Smooth muscle cell (in vitro differentiated cells): Measurements from ENCODE around the gene ZPLD1. TPM values are rescaled to one million over a fixed set of nuclear protein-coding genes. Genes with fewer than 3 reads are reported as not detected.

Experiments
- DNase-seq: peaks from one replicate; lab custom pipeline; 2025; ENCODE audit not compliant: unreplicated experiment; lab: John Stamatoyannopoulos, UW
- H2AFZ ChIP-seq: fragments of 200-600 bp; sonication (generic); 2 replicates; pipeline ENCODE4 v1.6.0; 2016; ENCODE audit warnings: antibody characterized with exemption, low read depth, mild to moderate bottlenecking
- H3F3A ChIP-seq: fragments of 200-600 bp; sonication (generic); 2 replicates; pipeline ENCODE4 v1.6.0; 2017; ENCODE audit warnings: antibody characterized with exemption, low read depth
- H3K27ac ChIP-seq: fragments of 200-600 bp; sonication (generic); 2 replicates; pipeline ENCODE4 v1.5.1; 2016; ENCODE audit warnings: low read depth, mild to moderate bottlenecking
- H3K27me3 ChIP-seq: fragments of 200-600 bp; sonication (generic); 2 replicates; pipeline ENCODE4 v1.6.1; 2016; ENCODE audit warnings: low read depth, mild to moderate bottlenecking
- H3K36me3 ChIP-seq: fragments of 200-600 bp; sonication (generic); 2 replicates; pipeline ENCODE4 v1.5.1; 2016; ENCODE audit warnings: low read depth
- H3K4me1 ChIP-seq: fragments of 200-600 bp; sonication (generic); 2 replicates; pipeline ENCODE4 v1.5.1; 2016; ENCODE audit warnings: low read depth
- H3K4me2 ChIP-seq: fragments of 200-600 bp; sonication (generic); 2 replicates; pipeline ENCODE4 v1.6.0; 2016; ENCODE audit warnings: mild to moderate bottlenecking
- H3K4me3 ChIP-seq: fragments of 200-600 bp; sonication (generic); 2 replicates; pipeline ENCODE4 v1.5.1; 2016; ENCODE audit warnings: mild to moderate bottlenecking
- H3K79me2 ChIP-seq: fragments of 200-600 bp; sonication (generic); 2 replicates; pipeline ENCODE4 v1.6.0; 2016; ENCODE audit warnings: low read depth, mild to moderate bottlenecking
- H3K9ac ChIP-seq: fragments of 200-600 bp; sonication (generic); 2 replicates; pipeline ENCODE4 v1.6.0; 2016; ENCODE audit warnings: low read depth
- H3K9me3 ChIP-seq: fragments of 200-600 bp; sonication (generic); replicated peaks from 2 replicates; pipeline ENCODE4 v1.5.1; 2016; ENCODE audit warnings: low read depth
- H4K20me1 ChIP-seq: fragments of 200-600 bp; sonication (generic); 2 replicates; pipeline ENCODE4 v1.6.0; 2016; ENCODE audit warnings: low read depth
- WGBS: methylation state at CpG from one replicate; pipeline ENCODE4 v1.1.7; 2016; ENCODE audit warnings: low lambda C conversion rate; 5-methylcytosine and 5-hydroxymethylcytosine counted together
- polyA plus RNA-seq: library from polyadenylated mRNA; unstranded; fragments of >200 nt; fragmentation: Nextera tagmentation; extraction: Ambion mirVana; gene quantifications from 2 replicates; pipeline ENCODE4 v1.2.1, GENCODE V29; 2016
- total RNA-seq: library from RNA; depleted of rRNA; stranded (reverse); fragments of >200 nt; gene quantifications from 2 replicates; pipeline ENCODE4 v1.2.3, GENCODE V29; 2014
- TF ChIP-seq, protein P1 (sequence below): fragments of 200-600 bp; sonication (generic); IDR thresholded peaks from 2 replicates; pipeline ENCODE4 v1.5.1; 2017; ENCODE audit warnings: borderline replicate concordance, mild to moderate bottlenecking, antibody characterized with exemption; ENCODE audit not compliant: insufficient read depth, poor library complexity, severe bottlenecking

The ZPLD1 gene
- total and polyA plus RNA-seq, 2 experiments from 2014 or later = 0.22 TPM; not detected in 1

DNA sequence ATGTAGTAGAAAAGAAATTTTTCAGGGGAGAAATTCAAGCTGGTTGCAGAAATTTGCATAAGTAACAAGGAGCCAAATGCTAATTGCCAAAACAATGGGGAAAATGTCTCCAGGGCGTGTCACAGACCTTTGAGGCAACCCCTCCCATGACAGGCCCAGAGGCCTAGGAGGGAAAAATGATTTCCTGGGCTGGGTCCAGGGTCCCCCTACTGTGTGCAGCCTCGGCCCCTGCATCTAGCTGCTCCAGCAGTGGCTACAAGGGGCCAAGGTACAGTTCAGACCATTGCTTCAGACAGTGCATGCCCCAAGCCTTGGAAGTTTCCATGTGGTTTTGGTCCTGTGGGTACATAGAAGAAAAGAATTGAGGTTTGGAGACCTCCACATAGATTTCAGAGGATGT is 70.7 kb downstream of the ZPLD1 start:
- no peak overlapping the region for H3K9ac ChIP-seq
- H3K4me1 ChIP-seq = no peaks in the 10 kb centered on the region
- H3K4me3 ChIP-seq = no peak overlapping the region
- 85% methylated on average over 2 of the region's 2 CpGs for WGBS
- no peak overlapping the region for H2AFZ ChIP-seq
- H4K20me1 ChIP-seq = no peaks in the 10 kb centered on the region
- H3F3A ChIP-seq = no peaks in the 10 kb centered on the region
- no peak overlapping the region for H3K4me2 ChIP-seq
- H3K27ac ChIP-seq = no peak overlapping the region
- no peaks in the 10 kb centered on the region for H3K9me3 ChIP-seq
- no peak for DNase-seq
- no peaks in the 10 kb centered on the region for H3K79me2 ChIP-seq
- no peaks in the 10 kb centered on the region for H3K36me3 ChIP-seq
- TF ChIP-seq, protein P1, sequence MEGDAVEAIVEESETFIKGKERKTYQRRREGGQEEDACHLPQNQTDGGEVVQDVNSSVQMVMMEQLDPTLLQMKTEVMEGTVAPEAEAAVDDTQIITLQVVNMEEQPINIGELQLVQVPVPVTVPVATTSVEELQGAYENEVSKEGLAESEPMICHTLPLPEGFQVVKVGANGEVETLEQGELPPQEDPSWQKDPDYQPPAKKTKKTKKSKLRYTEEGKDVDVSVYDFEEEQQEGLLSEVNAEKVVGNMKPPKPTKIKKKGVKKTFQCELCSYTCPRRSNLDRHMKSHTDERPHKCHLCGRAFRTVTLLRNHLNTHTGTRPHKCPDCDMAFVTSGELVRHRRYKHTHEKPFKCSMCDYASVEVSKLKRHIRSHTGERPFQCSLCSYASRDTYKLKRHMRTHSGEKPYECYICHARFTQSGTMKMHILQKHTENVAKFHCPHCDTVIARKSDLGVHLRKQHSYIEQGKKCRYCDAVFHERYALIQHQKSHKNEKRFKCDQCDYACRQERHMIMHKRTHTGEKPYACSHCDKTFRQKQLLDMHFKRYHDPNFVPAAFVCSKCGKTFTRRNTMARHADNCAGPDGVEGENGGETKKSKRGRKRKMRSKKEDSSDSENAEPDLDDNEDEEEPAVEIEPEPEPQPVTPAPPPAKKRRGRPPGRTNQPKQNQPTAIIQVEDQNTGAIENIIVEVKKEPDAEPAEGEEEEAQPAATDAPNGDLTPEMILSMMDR = no peak
- no peaks in the 10 kb centered on the region for H3K27me3 ChIP-seq

- H3K36me3 ChIP-seq = no peaks in the 10 kb centered on the region
- H3K4me2 ChIP-seq = no peak overlapping the region
- H3K79me2 ChIP-seq = no peaks in the 10 kb centered on the region
- TF ChIP-seq, protein P1 = no peak
- no peaks in the 10 kb centered on the region for H4K20me1 ChIP-seq
- no peaks in the 10 kb centered on the region for H3K27me3 ChIP-seq
- H3K9me3 ChIP-seq = no peaks in the 10 kb centered on the region
- no peaks in the 10 kb centered on the region for H3F3A ChIP-seq
- H3K27ac ChIP-seq = no peak overlapping the region
- H2AFZ ChIP-seq = no peak overlapping the region
- no peak overlapping the region for H3K9ac ChIP-seq
- no peak overlapping the region for H3K4me3 ChIP-seq
- 87% methylated on average over 3 of the region's 3 CpGs for WGBS
- H3K4me1 ChIP-seq = peaks cover 4% of the 10 kb centered on the region
- DNase-seq = no peak
Measured at GRCh38 chr3:102510663-102511062, 75.8 kb downstream of the ZPLD1 start.

DNA sequence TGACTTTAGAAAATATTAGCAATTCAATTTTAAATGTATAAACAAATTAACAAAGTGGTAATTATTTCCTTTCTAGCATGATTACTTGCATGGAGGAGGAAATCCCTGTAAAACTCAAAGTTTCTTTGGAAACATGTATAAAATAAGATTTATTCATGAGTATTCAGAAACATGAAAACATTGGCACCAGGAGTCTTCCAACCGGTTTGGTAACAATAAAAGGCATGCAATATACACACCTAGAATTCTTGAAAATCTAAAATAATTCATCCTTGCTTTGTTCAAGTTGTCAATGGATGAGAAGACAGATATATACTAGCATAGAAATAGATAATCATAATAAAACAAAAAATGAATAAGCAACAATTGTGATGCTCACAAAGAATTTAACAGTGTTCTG is 76.4 kb downstream of the ZPLD1 start:
- peaks cover 4% of the 10 kb centered on the region for H3K4me1 ChIP-seq
- H4K20me1 ChIP-seq = no peaks in the 10 kb centered on the region
- WGBS = 95% methylated on average over 1 of the region's 1 CpG
- H3K79me2 ChIP-seq = no peaks in the 10 kb centered on the region
- no peak for DNase-seq
- no peak overlapping the region for H2AFZ ChIP-seq
- no peaks in the 10 kb centered on the region for H3F3A ChIP-seq
- no peaks in the 10 kb centered on the region for H3K27me3 ChIP-seq
- no peak overlapping the region for H3K4me3 ChIP-seq
- TF ChIP-seq, protein P1 = no peak
- no peak overlapping the region for H3K27ac ChIP-seq
- H3K9me3 ChIP-seq = no peaks in the 10 kb centered on the region
- no peak overlapping the region for H3K4me2 ChIP-seq
- H3K9ac ChIP-seq = no peak overlapping the region
- H3K36me3 ChIP-seq = no peaks in the 10 kb centered on the region

GRCh38 chr3:102511639-102512038 is 76.8 kb downstream of the ZPLD1 start:
- H3K4me1 ChIP-seq = peaks cover 4% of the 10 kb centered on the region
- H2AFZ ChIP-seq = no peak overlapping the region
- H3K27ac ChIP-seq = no peak overlapping the region
- no peaks in the 10 kb centered on the region for H3K36me3 ChIP-seq
- no peaks in the 10 kb centered on the region for H4K20me1 ChIP-seq
- TF ChIP-seq, protein P1 = no peak
- no peak overlapping the region for H3K4me2 ChIP-seq
- no peak overlapping the region for H3K9ac ChIP-seq
- no peaks in the 10 kb centered on the region for H3K79me2 ChIP-seq
- H3K27me3 ChIP-seq = no peaks in the 10 kb centered on the region
- H3K4me3 ChIP-seq = no peak overlapping the region
- H3F3A ChIP-seq = no peaks in the 10 kb centered on the region
- H3K9me3 ChIP-seq = no peaks in the 10 kb centered on the region
- WGBS = 85% methylated on average over 4 of the region's 4 CpGs
- DNase-seq = no peak
